ENCODE results near the gene NAB2.

DNA sequence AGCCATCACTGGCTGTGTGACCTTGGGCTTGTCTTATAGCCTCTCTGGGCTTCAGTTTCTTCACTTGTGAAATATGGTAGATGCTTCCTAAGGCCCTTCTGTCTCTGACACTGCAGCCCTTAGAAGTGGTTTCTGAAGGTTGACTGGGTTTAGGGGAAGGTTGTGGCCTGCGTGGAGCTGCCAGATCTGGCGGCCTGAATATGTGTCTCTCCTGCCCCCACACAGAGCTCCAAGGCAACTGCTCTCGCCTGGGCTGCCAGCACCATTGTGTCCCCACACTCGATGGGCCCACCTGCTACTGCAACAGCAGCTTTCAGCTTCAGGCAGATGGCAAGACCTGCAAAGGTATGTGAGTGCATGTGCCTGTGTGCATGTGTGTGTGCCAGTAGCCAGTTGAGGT lies 54.5 kb downstream of the NAB2 start:
- TF ChIP-seq, protein P1, sequence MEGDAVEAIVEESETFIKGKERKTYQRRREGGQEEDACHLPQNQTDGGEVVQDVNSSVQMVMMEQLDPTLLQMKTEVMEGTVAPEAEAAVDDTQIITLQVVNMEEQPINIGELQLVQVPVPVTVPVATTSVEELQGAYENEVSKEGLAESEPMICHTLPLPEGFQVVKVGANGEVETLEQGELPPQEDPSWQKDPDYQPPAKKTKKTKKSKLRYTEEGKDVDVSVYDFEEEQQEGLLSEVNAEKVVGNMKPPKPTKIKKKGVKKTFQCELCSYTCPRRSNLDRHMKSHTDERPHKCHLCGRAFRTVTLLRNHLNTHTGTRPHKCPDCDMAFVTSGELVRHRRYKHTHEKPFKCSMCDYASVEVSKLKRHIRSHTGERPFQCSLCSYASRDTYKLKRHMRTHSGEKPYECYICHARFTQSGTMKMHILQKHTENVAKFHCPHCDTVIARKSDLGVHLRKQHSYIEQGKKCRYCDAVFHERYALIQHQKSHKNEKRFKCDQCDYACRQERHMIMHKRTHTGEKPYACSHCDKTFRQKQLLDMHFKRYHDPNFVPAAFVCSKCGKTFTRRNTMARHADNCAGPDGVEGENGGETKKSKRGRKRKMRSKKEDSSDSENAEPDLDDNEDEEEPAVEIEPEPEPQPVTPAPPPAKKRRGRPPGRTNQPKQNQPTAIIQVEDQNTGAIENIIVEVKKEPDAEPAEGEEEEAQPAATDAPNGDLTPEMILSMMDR (IDR thresholded peaks at IDR 0.05): no peak
- TF ChIP-seq POLR2A (IDR thresholded peaks at IDR 0.05): no peak

Measured in thyroid gland (tissue), 4 donors.